HG03378 (cell line): ENCODE data around the gene SH2D1A.
"Not testable (repeated sequence)": the region's sequence is repeated elsewhere in the genome, so short reads cannot be mapped to it uniquely, and the experiment has no call there.

Experiments
- ATAC-seq: cut with Tn5 transposase; IDR thresholded peaks from one replicate; pipeline ENCODE4 v1.9.1; 2021; ENCODE audit warnings: mild to moderate bottlenecking, moderate library complexity; ENCODE audit not compliant: unreplicated experiment

SH2D1A gene

GRCh38 chrX:124346117-124346876 lies at the start of gene SH2D1A:
Gene SH2D1A (plus strand): TSS chrX:124346563. CDS start chrX:124346643, 80 bp downstream.
- ATAC-seq = no peak

GRCh38 chrX:124299323-124299722 lies 47.0 kb upstream of the SH2D1A start:
- not testable (repeated sequence) for ATAC-seq

DNA sequence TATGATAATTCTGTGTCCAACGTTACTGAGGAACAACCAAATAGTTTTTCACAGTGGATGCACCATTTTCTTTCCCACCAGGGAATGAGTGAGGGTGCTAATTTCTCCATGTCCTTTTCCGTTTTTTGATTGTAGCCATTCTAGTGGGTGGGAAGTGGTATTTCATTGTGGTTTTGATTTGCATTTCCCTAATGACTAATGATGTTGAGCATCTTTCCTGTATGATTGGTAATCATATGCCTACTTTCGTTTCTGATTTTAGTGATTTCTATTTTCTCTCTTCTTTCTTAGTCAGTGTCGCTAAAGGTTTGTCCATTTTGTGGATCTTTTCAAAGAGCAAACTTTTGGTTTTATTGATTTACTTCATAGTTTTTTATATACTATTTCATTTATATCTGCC lies 46.0 kb upstream of the SH2D1A start:
- peak; percentile 67 for ATAC-seq

DNA sequence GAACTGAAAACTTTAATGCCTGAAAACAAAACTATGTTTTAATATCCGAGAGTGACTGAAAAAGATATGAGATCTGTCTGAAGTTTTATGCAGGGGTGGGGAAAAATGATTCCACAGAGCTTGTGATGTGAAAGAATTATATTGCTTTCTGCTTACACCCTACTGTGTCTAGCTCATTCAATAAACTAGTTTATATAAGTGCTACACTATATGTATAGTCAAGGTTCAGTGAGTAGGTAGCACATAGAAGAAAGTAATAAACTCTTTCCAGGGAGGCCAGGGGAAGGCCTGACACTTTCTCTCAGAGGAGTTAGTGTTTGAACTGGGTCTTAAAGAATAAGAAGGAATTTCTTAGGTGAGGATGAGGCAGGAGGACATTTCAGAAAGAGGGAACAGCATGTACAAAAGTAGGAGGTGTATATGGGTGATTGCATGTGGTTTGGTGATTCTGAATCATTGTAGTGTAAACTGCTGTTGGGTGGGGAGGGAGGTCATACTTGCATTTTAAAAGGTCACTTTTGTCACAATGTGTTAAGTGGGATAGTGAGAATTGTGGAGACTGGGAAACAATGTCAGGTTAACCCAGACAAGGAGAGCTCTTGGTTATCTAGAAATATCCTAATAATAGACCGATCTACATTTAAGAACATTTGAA lies 39.0 kb upstream of the SH2D1A start:
- ATAC-seq = no peak

DNA sequence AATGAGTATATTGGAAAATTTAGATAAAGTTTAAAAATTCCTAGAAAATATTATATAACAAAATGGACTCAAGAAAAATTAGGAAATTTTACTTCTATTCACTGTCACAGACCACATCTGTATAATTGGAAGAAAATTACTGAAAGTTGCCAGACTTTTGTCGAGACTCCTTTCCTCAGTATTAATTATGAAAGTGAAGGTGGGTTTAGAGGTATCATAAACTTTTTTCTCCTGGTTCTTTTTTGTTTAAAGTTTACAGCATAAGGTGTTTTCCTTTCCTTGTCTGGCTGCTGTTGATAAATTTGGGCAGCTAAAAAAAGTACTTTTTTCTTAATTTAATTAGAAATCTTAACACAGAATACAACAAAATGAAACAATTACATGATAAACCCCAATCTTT lies 20.6 kb upstream of the SH2D1A start:
- peak; percentile 49 for ATAC-seq

DNA sequence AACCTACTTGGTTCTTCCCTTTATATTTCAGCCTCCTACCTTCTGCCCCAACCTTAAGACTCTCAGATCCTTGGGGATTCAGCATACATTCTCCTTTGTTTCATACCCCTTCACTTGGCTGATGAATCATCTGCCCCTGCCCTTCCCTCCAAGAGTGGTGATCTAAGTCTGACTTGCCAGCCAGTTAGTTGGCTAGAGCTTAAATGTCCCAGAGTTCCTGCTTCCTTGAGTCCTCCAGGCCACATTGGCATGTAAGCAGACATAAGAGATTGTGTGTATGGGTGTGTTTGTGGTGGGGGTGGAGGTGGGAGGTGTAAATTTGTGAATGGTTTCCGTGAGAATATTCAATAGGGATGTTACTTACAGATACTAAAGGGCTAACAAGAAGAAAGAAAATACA lies 17.6 kb upstream of the SH2D1A start:
- no peak for ATAC-seq

DNA sequence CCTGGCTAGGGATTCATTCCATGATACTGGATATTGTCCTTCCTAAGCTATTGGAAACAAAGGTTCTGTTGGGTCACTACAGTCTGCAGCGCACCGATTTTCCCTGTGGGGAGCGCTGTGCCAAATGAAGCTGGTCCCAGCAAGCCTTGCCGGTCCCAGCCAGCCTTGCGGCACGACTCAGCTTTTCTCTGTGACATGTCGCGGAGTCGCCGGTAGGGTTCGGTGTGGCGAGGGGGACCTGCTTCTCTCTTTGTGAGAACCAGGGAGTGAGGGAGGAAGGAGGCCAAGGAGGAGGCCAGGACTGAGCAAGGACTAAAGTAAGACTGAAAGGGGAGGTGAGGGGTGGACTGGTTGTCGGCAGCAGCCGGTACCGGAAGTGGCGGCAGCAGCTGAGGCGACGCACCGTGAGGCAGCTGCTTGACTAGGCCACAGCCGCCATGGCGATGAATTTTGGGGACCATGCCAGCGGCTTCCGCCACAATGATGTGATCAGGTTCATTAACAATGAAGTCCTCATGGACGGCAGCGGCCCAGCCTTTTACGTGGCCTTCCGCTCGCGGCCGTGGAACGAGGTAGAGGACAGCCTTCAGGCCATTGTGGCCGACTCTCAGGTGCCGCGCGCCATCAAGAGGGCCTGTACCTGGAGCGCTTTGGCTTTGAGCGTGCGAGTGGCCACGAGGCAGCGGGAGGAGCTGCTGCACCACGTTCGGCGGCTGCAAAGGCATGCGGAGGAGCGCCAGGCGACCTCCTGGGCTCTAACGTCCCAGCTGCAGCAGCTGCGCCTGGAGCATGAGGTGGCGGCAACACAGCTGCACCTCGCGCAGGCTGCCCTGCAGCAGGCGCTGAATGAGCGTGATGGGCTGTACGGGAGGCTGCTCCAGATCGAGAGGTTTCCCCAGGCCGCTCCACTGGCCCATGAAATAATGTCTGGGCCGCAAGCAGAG lies 13.6 kb upstream of the SH2D1A start, which contains the start of gene TEX13D:
TSS of gene TEX13D (plus strand) at position 180 of the 944 bp plus-strand sequence. CDS start at position 438, 258 bp downstream.
- ATAC-seq = no peak

DNA sequence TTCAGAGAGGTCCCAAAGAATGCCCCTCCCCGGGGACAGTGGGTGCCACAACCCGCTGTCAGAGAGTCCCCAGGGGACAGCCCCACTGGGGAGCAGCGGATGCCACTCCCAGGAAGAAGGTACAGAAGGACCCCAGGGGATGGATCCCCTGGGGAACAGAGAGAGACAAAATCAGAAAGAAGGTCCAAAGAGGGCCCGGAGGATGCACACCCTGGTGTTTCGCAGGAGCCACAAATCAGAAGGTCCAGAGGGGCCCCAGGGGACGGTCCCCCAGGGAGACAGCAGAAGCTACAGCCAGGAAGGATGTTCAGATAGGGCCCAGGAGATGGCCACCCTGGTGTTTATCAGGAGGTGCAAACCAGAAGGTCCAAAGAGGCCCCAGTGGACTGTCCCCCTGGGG lies 12.5 kb upstream of the SH2D1A start:
- ATAC-seq = no peak

DNA sequence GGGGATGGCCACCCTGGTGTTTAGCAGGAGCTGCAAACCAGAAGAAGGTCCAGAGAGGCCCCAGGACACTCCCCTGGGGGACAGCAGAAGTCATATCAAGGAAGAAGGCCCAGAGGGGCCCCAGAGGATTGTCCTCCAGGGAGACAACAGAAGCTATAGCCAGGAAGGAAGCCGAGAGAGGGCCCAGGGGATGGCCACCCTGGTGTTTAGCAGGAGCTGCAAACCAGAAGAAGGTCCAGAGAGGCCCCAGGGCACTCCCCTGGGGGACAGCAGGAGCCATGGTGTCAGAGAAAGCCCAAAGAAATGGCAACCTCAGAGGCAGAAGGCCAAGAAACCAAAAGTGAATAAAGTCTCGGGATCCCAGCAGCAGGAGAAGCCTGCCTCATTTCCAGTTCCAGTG lies 11.8 kb upstream of the SH2D1A start:
- not testable (repeated sequence) for ATAC-seq

DNA sequence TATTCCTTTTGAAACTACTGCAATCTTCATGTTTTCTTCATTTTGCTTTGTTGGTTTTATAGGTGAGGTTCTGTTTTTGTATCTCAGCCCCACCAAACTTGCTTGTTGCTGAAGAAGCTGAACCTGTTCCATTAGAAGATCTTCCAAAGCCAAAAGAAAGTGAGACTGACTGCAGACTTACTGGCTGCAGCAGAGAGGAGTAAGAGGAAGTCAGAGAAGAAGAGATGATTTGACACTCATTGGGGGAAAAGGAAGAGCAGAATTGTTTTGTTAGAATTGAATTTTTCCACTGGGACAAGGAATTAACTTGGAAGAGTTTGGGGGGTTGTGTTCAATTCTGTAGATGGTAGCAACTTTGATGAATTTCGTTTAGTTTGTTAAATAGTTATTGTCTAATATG lies 10.8 kb upstream of the SH2D1A start:
- no peak for ATAC-seq

- no peak for ATAC-seq
Measured at GRCh38 chrX:124337916-124338315, 8.4 kb upstream of the SH2D1A start.

- no peak for ATAC-seq
Measured at GRCh38 chrX:124338733-124339514, 7.4 kb upstream of the SH2D1A start.

DNA sequence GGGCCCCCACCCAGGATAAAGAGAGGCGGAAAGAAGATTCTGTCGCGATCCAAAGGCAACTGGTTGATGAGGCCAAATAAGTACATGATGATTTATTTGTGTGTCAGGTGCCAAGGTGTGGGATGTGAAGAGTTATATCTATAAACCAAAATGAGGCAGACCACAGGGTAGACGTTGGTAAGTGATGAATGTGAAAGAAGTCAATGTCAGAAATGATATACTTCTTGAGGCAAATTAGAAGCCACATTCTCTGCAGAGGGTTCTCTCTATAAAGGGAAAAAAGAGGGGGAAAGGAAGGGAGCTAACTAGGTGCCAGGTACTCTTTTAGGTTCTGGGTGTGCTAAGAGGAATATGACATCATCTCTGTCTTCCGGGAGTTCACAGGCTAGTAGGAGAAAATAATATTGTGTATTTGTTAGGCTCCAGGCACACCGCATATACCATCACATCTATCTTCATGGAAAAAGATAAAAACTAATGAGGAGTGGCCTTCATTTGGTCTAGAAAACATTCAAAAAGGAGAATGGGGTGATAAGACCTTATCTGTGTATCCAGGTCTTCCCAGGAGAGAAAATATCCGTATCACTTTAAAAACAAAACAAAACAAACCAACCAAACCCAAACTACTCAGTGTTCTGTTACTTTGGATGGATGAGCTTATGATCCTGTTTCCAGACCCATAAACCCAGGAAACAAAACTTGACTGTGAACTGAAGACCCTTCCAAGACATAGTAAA lies 4.8 kb upstream of the SH2D1A start:
- ATAC-seq = no peak

GRCh38 chrX:124342174-124342867 lies 4.0 kb upstream of the SH2D1A start:
- no peak for ATAC-seq

GRCh38 chrX:124343016-124343415 lies 3.3 kb upstream of the SH2D1A start:
- ATAC-seq = no peak

- no peak for ATAC-seq
Measured at GRCh38 chrX:124344246-124344645, 2.1 kb upstream of the SH2D1A start.

DNA sequence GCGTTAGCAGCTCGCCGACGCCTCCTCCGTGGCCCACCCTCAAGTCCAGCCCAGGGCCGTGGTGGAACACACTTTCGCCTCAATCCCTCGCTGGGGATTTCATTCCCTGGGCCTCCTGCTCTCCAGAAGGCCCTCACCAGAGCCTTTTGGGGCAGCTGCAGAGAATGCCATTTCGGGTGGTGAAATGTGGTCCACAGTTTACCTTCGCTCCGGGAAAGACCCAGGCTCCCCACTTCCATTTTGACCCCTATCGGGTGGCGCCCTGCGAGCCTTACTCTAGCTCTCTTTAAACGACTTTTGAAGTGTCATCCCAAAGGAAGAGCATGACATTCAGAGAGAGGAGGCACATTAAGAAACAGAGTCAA lies 496 bp downstream of the SH2D1A start:
- no peak for ATAC-seq

GRCh38 chrX:124347242-124347641 lies 879 bp downstream of the SH2D1A start:
- ATAC-seq = no peak

DNA sequence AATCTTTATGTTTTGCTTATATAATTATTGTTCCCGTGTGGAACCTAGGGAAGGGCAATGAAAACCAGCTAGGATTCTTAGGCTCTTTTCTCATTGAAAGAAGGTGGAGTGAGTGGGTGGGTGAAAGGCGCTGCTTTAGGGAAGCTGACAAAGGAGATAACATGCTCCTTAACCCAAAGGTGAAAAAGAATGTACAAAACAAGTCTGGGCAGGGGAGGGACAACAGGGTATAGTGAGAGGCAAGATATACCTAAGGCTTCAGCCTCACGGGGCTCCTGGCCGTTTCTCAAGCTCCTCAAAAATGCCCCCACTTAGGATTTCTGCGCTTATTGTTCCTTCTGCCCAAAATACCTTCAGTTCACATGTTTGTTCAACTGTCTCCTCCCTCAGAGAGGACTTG lies 1.8 kb downstream of the SH2D1A start:
- ATAC-seq = no peak
